Measurements from ENCODE around the gene CCPG1. TPM values are rescaled to one million over a fixed set of nuclear protein-coding genes. Genes with fewer than 3 reads are reported as not detected.

The CCPG1 gene
- total and polyA plus RNA-seq, 2 of the 13 experiments (the other 11 are each of a cell fraction or from before 2014, with no cell fraction given) = 16.1 to 19.5 TPM

DNA sequence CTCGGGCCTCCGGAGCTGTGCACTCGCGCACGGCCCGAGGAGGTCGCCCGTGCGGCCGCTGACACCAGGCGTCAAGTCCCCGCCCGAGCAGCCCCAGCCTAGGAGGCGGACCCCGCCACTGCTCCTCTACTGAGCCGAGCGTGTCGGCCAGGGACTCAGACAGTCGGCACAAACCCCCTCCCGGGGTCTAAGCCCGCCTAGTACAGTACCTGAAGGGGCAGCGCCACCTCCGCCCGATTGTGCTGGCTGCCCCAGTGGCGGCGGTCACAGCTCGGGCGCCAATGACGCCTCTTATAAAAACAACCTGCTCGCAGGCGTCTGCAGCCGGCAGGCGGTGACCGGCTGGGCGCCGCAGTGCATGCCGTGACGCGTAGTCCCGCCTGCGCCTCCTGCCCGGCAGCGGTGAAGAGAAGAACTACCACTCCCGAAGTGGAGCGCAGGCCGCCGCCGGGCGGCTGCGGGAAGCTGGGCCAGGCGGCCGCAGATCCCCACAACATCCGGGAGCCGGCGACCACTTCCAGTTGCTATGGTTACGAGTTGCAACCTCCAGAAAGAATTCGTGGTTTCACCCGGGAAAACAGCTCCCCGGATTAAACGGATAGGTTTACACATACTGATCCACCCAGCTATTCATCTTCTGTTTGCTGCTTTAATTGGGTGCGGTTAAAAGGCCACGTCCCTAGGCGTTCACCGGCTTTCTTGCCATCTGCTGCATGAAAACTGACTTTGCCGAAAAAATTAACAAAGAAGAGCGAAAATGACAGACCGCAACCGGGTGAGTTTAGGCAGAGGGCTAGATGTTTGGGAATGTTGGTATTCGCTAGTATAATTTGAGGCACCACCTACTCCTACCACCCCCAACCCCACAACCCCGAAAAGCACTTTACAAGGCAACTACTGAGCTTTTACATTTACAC is at the start of gene CCPG1, which contains the start of gene PIERCE2 (continued):
- TF ChIP-seq PCBP1 (IDR thresholded peaks at IDR 0.05; ENCODE audit: borderline replicate concordance, low read depth, low read length) (no peak), JUN (CRISPR knock-in tag; IDR thresholded peaks at IDR 0.05) (no peak; the same call in 1 of the 2 replicates), KLF16 (CRISPR knock-in tag; IDR thresholded peaks at IDR 0.05) (peak in 1 of 2 experiments; percentile 70; a peak in 1 of 4 replicates), SOX5 (CRISPR knock-in tag; IDR thresholded peaks at IDR 0.05; ENCODE audit: borderline replicate concordance) (no peak), SPEN (CRISPR knock-in tag; IDR thresholded peaks at IDR 0.05; ENCODE audit: low read depth) (peak; percentile 70), PHF8 (CRISPR knock-in tag; IDR thresholded peaks at IDR 0.05) (peak; percentile 89), CREM (IDR thresholded peaks at IDR 0.05) (peak; percentile 65; the same call in 1 of the 2 replicates), CREM (CRISPR knock-in tag; IDR thresholded peaks at IDR 0.05) (0 out of 2 replicates have a peak, but pooled peaks have one; percentile 20), ZIK1 (CRISPR knock-in tag; IDR thresholded peaks at IDR 0.05; ENCODE audit: borderline replicate concordance, low read depth) (no peak; the same call in 1 of the 2 replicates), ZNF367 (CRISPR knock-in tag; IDR thresholded peaks at IDR 0.05; ENCODE audit: borderline replicate concordance) (0 out of 2 replicates have a peak, but pooled peaks have one; percentile 20), ZNF225 (CRISPR knock-in tag; IDR thresholded peaks at IDR 0.05) (peak; percentile 53; the same call in 1 of the 2 replicates), RXRA (CRISPR knock-in tag; IDR thresholded peaks at IDR 0.05) (peak; percentile 77; the same call in 1 of the 2 replicates), ZNF496 (CRISPR knock-in tag; IDR thresholded peaks at IDR 0.05; ENCODE audit: insufficient replicate concordance) (no peak), RELA (CRISPR knock-in tag; IDR thresholded peaks at IDR 0.05) (peak; percentile 67; the same call in 1 of the 2 replicates)
- TF ChIP-seq, protein P1, sequence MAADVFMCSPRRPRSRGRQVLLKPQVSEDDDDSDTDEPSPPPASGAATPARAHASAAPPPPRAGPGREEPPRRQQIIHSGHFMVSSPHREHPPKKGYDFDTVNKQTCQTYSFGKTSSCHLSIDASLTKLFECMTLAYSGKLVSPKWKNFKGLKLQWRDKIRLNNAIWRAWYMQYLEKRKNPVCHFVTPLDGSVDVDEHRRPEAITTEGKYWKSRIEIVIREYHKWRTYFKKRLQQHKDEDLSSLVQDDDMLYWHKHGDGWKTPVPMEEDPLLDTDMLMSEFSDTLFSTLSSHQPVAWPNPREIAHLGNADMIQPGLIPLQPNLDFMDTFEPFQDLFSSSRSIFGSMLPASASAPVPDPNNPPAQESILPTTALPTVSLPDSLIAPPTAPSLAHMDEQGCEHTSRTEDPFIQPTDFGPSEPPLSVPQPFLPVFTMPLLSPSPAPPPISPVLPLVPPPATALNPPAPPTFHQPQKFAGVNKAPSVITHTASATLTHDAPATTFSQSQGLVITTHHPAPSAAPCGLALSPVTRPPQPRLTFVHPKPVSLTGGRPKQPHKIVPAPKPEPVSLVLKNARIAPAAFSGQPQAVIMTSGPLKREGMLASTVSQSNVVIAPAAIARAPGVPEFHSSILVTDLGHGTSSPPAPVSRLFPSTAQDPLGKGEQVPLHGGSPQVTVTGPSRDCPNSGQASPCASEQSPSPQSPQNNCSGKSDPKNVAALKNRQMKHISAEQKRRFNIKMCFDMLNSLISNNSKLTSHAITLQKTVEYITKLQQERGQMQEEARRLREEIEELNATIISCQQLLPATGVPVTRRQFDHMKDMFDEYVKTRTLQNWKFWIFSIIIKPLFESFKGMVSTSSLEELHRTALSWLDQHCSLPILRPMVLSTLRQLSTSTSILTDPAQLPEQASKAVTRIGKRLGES (CRISPR knock-in tag; IDR thresholded peaks at IDR 0.05; ENCODE audit: borderline replicate concordance) = no peak
- TF ChIP-seq, protein P2, sequence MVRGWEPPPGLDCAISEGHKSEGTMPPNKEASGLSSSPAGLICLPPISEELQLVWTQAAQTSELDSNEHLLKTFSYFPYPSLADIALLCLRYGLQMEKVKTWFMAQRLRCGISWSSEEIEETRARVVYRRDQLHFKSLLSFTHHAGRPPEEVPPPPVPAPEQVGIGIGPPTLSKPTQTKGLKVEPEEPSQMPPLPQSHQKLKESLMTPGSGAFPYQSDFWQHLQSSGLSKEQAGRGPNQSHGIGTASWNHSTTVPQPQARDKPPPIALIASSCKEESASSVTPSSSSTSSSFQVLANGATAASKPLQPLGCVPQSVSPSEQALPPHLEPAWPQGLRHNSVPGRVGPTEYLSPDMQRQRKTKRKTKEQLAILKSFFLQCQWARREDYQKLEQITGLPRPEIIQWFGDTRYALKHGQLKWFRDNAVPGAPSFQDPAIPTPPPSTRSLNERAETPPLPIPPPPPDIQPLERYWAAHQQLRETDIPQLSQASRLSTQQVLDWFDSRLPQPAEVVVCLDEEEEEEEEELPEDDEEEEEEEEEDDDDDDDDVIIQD (CRISPR knock-in tag; IDR thresholded peaks at IDR 0.05; ENCODE audit: low read depth) = peak; percentile 32; the same call in 1 of the 2 replicates
- TF ChIP-seq, protein P3, sequence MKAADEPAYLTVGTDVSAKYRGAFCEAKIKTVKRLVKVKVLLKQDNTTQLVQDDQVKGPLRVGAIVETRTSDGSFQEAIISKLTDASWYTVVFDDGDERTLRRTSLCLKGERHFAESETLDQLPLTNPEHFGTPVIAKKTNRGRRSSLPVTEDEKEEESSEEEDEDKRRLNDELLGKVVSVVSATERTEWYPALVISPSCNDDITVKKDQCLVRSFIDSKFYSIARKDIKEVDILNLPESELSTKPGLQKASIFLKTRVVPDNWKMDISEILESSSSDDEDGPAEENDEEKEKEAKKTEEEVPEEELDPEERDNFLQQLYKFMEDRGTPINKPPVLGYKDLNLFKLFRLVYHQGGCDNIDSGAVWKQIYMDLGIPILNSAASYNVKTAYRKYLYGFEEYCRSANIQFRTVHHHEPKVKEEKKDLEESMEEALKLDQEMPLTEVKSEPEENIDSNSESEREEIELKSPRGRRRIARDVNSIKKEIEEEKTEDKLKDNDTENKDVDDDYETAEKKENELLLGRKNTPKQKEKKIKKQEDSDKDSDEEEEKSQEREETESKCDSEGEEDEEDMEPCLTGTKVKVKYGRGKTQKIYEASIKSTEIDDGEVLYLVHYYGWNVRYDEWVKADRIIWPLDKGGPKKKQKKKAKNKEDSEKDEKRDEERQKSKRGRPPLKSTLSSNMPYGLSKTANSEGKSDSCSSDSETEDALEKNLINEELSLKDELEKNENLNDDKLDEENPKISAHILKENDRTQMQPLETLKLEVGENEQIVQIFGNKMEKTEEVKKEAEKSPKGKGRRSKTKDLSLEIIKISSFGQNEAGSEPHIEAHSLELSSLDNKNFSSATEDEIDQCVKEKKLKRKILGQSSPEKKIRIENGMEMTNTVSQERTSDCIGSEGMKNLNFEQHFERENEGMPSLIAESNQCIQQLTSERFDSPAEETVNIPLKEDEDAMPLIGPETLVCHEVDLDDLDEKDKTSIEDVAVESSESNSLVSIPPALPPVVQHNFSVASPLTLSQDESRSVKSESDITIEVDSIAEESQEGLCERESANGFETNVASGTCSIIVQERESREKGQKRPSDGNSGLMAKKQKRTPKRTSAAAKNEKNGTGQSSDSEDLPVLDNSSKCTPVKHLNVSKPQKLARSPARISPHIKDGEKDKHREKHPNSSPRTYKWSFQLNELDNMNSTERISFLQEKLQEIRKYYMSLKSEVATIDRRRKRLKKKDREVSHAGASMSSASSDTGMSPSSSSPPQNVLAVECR (CRISPR knock-in tag; IDR thresholded peaks at IDR 0.05; ENCODE audit: borderline replicate concordance) = peak; percentile 95
- TF ChIP-seq, protein P4, sequence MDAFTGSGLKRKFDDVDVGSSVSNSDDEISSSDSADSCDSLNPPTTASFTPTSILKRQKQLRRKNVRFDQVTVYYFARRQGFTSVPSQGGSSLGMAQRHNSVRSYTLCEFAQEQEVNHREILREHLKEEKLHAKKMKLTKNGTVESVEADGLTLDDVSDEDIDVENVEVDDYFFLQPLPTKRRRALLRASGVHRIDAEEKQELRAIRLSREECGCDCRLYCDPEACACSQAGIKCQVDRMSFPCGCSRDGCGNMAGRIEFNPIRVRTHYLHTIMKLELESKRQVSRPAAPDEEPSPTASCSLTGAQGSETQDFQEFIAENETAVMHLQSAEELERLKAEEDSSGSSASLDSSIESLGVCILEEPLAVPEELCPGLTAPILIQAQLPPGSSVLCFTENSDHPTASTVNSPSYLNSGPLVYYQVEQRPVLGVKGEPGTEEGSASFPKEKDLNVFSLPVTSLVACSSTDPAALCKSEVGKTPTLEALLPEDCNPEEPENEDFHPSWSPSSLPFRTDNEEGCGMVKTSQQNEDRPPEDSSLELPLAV (CRISPR knock-in tag; conservative IDR thresholded peaks at IDR 0.05; ENCODE audit: low read depth) = no peak

All from HepG2 (cell line).